ENCODE data around the gene FARP1. TPM values are rescaled to one million over a fixed set of nuclear protein-coding genes. Genes with fewer than 3 reads are reported as not detected.

The FARP1 gene
- total and polyA plus RNA-seq, 7 donors = 6.9 to 96.4 (median 32.9) TPM

- DNase-seq = no peak
- TF ChIP-seq EP300 (IDR thresholded peaks at IDR 0.05) = no peak
- TF ChIP-seq, protein P1, sequence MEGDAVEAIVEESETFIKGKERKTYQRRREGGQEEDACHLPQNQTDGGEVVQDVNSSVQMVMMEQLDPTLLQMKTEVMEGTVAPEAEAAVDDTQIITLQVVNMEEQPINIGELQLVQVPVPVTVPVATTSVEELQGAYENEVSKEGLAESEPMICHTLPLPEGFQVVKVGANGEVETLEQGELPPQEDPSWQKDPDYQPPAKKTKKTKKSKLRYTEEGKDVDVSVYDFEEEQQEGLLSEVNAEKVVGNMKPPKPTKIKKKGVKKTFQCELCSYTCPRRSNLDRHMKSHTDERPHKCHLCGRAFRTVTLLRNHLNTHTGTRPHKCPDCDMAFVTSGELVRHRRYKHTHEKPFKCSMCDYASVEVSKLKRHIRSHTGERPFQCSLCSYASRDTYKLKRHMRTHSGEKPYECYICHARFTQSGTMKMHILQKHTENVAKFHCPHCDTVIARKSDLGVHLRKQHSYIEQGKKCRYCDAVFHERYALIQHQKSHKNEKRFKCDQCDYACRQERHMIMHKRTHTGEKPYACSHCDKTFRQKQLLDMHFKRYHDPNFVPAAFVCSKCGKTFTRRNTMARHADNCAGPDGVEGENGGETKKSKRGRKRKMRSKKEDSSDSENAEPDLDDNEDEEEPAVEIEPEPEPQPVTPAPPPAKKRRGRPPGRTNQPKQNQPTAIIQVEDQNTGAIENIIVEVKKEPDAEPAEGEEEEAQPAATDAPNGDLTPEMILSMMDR (IDR thresholded peaks at IDR 0.05) = no peak
- TF ChIP-seq POLR2A (IDR thresholded peaks at IDR 0.05) = no peak
- TF ChIP-seq POLR2AphosphoS5 (IDR thresholded peaks at IDR 0.05) = no peak
- peak overlapping the region in 2 of 4 donors; percentile 80 to 84 for H3K27ac ChIP-seq
- peaks cover 0 to 65% (median 55%) of the 10 kb centered on the region in 4 donors for H3K4me1 ChIP-seq
- no peaks in the 10 kb centered on the region for H3K9me3 ChIP-seq
- WGBS, 2 donors = 85 to 88% methylated on average over 6 of the region's 6 CpGs
- H3K27me3 ChIP-seq = no peaks in the 10 kb centered on the region
- intact Hi-C loops (cut with DNase I) = no loop called here
- H3K4me3 ChIP-seq = no peak overlapping the region
- no peaks in the 10 kb centered on the region for H3K36me3 ChIP-seq
Measured at GRCh38 chr13:98303858-98304257, 161.0 kb downstream of the FARP1 start.

DNA sequence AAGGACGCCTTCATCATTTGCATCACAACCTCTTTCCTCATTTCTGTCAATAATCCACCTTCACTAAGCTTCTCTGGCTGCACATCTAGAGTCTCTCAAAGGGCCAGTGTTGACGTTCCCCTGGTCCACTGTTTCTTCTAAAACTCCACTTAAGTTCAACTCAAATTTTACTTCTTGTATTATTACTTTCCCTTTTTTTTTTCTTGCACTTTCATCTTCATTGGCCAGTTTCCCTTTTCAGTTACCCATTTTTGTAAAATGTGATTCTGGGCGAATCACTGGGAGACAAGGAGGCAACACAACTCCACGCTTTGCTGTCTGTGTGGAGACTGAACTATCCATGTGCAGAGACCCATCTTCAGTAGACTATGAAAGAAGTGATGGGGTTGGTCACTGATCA, 162.8 kb downstream of the FARP1 start:
- Histone ChIP-seq H3K27me3 (no peaks in the 10 kb centered on the region), H3K4me1 (peaks cover 0 to 47% (median 37%) of the 10 kb centered on the region in 4 donors), H3K27ac (no peak overlapping the region), H3K36me3 (no peaks in the 10 kb centered on the region), H3K9me3 (no peaks in the 10 kb centered on the region), H3K4me3 (no peak overlapping the region)
- no peak for DNase-seq
- WGBS, 2 donors = 83 to 96% methylated on average over 4 of the region's 4 CpGs
- intact Hi-C loops (cut with DNase I) = no loop called here
- TF ChIP-seq POLR2A (IDR thresholded peaks at IDR 0.05) = no peak
- no peak for TF ChIP-seq POLR2AphosphoS5 (IDR thresholded peaks at IDR 0.05)
- TF ChIP-seq EP300 (IDR thresholded peaks at IDR 0.05) = no peak
- TF ChIP-seq, protein P1 (IDR thresholded peaks at IDR 0.05) = no peak

- Histone ChIP-seq H3K4me1 (peaks cover 0 to 35% (median 23%) of the 10 kb centered on the region in 4 donors), H3K4me3 (no peak overlapping the region)
Measured at GRCh38 chr13:98307463-98308085, 164.7 kb downstream of the FARP1 start.

DNA sequence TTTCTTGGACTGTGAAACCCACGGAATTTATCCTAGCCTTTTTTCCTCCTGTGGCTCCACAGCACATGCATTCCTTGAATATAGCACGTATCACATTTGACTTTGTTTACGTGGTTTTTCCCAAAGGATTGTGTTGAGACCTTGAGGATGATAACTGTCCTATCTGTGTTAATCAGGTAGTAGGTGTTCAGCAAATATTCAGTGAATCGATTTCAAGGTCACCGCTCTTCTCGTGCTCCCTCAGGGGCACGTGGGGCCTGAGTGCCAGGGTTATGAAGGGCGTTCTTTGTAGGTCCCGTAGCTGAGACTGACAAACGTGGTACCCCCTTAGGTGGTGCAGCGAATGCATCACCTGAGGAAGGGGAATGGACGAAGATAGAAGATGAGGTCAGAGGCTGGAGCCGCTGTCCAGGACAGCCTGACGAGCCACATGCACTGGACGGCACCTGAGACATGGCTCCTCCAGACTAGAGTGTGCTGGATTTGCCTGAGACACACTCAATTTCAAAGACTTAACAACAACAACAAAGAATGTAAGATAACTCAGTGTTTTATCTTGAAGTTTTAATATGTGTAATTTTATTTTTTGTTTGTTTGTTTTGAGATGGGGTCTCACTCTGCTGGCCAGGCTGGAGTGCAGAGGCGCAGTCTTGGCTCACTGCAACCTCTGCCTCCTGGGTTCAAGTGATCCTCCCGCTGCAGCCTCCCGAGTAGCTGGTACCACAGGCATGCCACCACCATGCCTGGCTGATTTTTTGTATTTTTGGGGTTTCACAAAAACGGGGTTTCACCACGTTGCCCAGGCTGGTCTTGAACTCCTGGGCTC, 165.4 kb downstream of the FARP1 start:
- intact Hi-C loops (cut with DNase I) = no loop called here
- WGBS, 2 donors = 76 to 80% methylated on average over 20 of the region's 20 CpGs
- Histone ChIP-seq H3K27ac (peak overlapping the region in 3 of 4 donors; percentile 62 to 79 (median 78)), H3K27me3 (no peaks in the 10 kb centered on the region), H3K4me1 (peaks cover 0 to 31% (median 24%) of the 10 kb centered on the region in 4 donors), H3K9me3 (no peaks in the 10 kb centered on the region), H3K4me3 (no peak overlapping the region), H3K36me3 (no peaks in the 10 kb centered on the region)
- no peak for DNase-seq
- TF ChIP-seq POLR2A (IDR thresholded peaks at IDR 0.05) = no peak
- TF ChIP-seq EP300 (IDR thresholded peaks at IDR 0.05) = no peak
- TF ChIP-seq POLR2AphosphoS5 (IDR thresholded peaks at IDR 0.05) = no peak
- TF ChIP-seq, protein P1 (IDR thresholded peaks at IDR 0.05) = no peak

More at GRCh38 chr13:98307463-98308085, 164.7 kb downstream of the FARP1 start:
- Histone ChIP-seq H3K27me3 (no peaks in the 10 kb centered on the region), H3K9me3 (no peaks in the 10 kb centered on the region), H3K27ac (peak overlapping the region in 3 of 4 donors; percentile 62 to 79 (median 78)), H3K36me3 (no peaks in the 10 kb centered on the region)
- intact Hi-C loops (cut with DNase I) = no loop called here
- peak; percentile 73 for DNase-seq
- TF ChIP-seq POLR2AphosphoS5 (IDR thresholded peaks at IDR 0.05) (no peak), EP300 (IDR thresholded peaks at IDR 0.05) (no peak), POLR2A (IDR thresholded peaks at IDR 0.05) (no peak)
- TF ChIP-seq, protein P1 (IDR thresholded peaks at IDR 0.05) = no peak
- 70 to 76% methylated on average over 16 of the region's 16 CpGs for WGBS, 2 donors

All from sigmoid colon (tissue), 7 donors.